Nucleus accumbens (tissue), 56 donors: ENCODE measurements around the gene MPO.

ENCODE experiments used
- DNase-seq, 56 donors: peaks; one replicate each; lab custom pipeline; 2025; lab: John Stamatoyannopoulos, UW

The MPO gene

DNA sequence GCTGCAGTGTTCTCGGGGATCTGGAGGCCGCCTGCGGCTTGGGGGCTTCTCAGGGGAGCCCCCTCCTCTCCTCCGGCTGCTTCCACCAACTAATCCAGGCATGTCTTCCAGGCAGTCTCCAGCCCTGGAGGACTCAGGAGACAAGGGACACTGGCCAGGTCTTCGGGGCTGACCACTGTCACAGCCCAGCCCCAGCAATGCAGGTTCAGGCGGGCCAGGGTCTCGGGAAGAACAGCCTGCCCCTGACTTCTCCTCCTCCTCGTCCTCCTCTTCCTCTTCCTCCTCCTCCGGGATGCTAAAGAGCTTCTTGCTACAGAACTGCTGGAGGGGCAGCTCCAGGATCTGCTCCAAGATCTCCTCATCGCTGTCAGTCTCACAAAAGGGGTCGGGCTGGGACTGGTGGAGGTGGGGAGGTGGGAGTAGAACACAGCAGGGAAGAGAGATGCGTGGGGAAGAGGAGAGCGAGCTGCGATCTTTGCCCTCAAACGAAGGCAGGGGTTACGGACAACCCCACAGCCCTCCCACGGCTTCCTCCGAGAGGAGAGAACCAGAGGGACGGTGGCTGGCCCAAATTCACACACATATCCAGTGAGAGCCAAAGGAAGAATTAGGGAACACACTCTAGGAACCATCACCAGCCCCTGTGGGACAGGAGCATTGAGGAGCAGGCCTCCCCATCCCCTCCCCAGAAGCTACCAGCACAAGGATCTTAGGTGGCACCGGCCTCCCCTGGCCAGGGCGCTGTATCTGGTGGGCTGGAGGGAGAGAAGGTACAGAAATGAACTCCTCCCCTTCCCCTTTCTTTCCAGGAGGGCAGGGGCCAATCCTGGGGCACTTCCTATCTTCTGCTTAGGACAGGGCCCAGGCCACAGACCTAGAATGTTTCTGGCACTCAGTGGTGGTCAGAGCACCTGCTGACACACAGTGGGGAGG is 28.5 kb upstream of the MPO start:
- peak in 2 of 56 donors; percentile 22 to 24 for DNase-seq

DNA sequence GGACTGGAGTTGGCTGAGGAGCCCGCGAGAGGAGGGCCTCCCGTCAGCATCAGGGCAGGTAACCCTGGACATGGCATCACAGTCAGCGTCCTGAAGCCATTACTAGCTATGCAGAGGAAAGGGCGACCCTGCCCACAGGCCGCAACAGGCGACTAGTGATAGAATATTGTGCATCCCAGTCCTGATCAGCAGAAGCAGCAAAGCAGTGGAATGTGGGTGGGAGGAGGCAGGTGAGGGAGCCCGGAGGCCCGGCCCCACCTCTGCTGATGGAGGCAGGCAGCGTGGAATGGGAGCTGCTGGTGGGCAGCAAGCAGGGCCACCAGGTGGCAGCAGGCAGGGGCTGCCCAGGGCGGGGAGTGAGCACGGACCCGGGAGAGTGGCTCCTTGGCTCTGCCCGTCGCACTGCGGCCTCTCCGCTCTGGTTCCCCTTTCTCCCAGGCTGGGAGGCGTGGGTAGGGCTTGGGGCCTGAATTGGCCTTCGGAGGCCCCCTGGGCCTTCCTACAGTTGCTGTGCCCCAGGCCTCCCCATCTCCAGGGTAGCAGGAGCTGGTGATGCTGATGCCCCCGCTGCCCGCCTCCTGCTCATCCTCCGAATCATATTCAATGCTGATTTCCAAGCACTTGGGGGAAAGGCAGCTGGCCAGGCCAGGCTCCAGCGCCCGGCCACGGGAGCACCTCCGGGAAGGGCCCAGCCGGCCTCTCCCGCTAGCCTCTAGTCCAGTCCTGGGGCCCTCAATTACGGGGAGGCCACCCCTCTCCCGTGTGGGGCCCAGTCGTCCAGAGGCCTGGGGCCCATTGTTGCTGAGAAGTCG is 27.6 kb upstream of the MPO start:
- peak in 1 of 56 donors; percentile 21 for DNase-seq

DNA sequence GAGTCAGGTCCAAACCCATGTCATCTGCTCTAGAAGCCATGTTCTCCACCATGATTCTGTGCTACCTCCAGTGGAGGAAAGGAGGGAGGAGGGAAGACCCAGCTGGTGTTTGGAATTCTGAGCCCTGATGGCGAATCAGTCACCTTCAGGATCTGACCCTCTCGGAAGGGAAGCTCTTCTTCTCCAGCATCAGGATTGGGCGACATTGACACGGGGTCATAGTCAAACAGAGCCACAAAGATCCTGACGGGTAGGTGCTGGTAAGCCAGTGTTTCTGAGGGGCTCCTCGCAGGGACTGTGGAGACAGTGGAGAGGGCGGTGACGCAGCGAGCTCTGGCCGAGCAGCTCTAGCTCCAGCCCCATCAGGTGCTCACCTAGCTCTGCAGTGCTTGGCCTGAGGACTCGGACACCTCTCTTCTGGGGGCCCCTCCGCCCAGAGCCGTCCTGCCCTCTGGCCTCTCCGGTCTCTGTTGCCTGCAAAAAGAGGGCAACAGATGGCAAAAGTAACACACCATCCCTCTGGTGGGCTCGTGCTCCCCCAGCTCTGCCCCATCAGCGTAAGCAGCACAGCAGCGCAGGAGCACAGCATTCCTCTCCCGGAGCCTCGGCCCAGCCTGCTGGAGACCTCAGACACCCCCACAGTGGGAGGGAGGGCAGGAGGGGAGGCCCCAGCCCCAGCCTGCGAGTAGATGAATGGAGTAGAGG is 26.9 kb upstream of the MPO start:
- DNase-seq: no peak

DNA sequence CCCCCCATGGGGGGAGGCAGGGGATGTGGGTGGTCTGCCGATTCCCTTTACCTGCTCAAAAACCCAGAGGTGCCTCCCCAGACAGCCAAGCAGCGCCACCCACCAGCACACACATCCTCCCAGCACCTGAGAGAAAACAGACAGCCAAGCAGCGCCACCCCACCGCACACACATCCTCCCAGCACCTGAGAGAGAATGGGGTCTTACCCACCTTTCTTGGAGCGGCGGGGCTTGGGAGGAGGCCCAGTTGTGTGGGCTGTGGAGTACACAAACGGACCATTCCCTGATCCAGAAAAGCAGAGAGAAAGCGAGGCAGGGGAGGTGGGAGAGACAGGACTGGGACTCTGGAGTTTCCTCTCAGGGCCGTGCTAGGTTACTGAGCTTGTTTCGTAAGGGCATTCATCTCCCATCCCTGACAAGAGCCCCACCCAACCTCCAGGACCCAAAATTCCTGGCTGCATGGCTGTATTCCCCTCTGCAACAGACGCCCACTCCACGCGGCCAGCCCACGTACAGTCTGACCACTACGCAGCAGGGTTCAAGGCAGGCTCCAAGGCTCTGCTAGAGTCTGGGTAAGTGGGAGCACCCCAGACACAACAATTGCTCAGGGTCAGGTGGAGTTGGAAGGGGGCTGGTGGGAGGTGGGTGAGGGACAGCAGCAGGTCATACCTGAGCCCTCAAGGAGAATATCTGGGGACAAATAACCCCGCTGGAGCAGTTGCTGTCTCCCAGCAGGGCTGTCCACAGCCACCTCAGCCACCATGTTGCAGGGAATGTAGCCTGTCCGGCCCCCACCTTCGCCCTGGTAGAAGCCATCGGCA is 25.6 kb upstream of the MPO start:
- DNase-seq: peak in 4 of 56 donors; percentile 27 to 50 (median 38)

DNA sequence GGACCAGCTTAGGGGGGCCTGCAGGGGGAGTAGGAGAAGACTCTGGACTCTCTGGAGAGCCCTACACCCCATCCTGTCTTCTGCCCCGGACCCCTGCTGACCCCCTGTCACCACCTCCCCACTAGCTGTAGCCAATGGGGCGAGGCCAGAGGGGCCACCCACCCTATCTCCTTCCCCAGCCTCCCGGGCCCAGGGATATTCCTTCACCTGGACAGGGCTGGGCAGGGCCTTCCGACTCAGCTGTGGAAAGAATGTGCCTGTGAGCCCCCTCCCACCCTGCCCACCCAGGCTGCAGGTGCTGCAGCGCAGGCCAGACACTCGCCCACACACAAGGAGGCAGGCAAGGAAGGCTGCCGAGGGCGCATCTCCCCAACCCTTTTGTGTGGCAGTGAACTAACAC is 24.9 kb upstream of the MPO start:
- no peak for DNase-seq

DNA sequence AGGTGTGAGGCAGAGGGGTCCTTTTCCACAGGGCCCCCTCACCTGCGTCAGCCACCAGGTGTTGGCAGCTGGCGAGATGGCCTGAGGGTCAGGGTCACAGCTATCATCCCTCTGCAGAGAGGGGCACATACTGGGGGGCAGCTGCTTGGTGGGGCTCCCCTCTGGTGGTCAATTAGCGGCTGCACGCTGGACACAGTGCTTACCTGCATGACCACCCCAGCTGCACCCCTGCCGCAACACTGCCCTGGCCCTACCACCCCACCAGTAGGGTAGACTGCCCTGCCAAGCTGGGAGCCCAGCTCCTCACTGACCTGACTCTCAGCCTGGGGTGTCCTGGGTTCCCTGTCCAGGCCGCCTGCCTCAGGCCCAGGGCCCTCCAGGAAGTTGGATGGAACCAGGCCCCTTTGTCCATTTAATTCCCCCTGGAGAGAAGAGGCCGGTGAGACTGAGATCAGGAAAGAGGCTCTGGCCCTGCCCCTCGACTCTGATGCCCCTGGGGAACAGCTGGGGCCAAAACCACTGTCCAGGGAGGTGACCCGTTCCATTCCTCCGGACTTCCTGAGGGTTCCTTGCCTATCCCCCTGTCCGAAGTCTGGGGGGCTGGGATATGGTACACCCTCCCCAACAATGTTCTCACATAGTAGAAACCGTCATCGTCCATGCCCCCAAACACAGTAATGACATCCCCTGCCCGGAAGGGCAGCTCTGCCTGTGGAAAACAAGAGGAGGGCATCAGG is 24.2 kb upstream of the MPO start:
- DNase-seq: no peak

DNA sequence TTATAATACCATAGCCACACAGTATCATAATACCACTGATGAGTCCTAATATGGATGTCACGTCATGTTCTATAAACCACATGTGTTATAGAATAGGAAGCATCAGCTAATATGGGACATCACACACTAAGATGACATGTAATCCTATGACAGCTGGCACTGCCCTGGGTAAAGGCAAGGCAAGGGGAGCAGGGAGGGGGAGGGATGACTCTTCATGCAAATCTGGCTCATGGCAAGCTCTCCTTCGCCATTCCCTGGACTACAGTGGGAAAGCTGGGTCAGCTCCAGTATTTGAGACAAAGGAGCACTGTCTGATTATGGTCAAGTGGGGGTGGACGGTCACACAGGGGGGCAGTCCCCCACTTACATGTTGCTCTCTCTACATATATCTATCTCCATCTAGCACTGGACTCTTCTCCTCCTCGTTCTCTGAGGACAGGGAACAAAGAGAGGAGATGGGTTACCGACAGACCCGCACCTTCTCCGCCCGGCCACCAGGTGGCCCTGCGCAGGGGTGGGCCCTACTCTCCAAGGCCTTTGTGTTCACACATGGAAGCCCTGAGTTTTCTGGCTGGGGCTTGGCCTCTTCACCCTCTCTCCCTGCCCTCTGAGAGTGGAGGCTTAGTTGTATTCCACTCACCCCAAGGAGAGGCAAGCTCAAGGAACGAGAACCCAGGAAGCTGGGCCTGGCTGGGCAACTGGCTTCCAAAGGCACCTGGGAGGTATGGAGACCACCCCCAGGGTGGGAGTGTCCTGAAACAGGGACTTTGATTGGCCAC is 23.4 kb upstream of the MPO start:
- DNase-seq: peak in 8 of 56 donors; percentile 24 to 69 (median 38)

DNA sequence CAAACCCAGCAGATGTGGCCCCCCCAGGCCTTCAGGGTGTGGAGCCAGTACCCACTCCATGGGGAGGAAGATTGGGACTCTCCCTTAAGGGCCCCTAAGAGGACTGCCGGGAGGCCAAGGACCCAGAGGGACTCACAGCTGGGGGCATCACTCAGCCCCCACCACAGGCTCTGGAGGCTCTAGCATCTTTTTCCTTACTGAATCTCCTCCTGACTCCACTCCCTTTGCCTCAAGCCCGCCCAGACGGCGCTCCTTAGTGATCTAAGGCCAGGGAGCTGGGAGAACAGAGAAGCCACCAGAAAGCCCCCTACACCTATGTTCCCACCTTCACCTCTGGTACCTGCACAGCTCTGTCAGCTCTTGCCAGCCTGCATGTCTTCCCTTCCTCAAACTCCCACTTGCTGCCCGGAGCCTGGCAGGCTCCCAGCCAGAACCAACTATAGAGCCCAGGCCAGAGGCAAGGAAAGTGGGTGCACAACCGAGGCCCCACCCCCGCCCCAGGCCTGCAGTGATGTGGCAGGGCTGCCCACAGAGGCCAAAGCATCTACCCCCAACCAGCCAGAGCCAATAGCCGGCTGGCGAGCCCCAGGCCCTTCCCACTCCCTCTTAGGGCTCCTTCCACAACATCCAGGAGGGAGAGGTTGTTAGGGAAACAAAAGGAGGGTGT is 22.3 kb upstream of the MPO start:
- no peak for DNase-seq

DNA sequence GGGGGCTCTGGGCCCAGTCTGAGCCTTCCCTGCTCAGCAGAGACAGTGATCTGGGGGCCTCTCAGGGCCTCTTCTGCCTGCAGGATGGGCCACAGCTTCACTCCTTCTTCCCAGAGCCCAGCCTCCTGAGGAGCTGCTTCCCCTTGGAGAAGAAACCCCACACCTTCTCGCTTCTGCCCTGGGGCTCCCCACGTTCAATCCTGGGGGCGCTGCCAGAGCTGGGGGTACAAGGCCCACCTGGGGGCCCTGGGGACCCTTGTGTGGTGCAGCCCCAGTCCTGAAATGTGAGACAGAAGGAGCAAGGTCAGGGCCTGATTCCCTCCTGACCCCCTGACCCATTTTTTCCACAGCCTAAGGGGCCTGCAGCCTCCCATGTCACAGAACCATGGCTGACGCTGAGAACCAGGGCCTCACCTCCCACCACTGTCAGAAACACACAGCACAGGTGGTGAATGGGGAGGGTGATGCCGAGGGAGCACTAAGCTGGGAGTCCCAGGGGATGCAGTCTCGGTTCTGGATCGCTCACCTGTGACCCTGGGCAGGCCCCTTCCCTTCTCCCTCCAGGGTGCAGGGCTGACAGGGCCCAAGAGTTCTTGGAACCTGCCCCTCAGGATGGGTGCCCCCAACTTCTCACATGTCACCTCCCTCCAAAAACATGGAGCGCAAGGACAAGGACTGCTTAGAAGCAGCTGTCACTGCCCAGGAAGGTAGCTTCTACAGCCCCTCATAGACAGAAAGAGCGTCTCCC is 21.6 kb upstream of the MPO start:
- DNase-seq: no peak

DNA sequence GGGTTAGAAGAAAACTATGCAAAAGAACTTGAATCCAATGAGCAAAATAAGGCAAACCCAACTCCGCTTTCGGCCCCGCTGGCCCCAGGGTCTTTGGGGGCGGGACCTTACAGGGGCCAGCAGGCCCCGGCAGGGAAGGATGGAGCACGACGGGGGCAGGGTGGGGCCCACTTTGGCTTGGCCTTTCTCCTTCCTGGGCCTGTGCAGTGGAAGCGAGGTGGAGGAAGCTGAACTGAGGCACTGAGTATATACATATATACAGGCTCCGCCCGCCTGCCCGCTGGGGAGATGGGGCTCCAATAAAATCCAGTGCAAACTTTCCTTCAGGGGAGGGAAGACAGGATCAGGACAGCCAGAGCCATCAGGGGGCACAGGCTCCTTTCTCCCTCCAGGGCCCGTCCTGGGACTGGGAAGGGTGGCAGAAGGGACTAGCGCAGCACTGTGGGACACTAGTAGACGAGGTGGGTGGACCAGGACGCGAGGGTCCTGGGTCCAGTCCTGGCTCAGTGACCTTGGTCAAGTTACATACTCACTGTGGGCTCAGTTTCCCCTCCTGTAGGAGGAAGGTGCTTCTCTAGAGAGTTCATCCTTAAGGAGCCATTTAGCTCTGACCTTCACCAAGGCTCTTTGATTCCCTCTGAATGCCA is 20.9 kb upstream of the MPO start:
- no peak for DNase-seq

DNA sequence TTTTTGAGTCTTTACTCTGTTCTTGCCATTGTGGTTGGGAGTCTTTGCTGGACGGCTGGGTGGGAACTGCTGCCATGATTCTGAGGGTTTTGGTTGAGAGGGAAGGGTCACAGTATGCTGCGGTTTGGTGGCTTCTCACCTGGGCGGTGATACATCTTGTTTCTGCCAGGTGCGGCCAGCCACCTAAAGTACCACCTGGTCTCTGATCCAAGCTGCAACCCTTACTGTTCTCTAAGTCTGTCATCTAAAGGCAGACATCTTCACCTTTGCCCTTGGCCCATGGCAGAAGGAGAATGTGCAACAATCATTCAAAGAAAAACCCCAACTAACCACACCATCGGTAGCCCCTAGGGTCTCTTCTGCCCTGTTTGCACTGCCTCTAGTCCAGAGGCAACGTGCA is 19.6 kb upstream of the MPO start:
- no peak for DNase-seq

DNA sequence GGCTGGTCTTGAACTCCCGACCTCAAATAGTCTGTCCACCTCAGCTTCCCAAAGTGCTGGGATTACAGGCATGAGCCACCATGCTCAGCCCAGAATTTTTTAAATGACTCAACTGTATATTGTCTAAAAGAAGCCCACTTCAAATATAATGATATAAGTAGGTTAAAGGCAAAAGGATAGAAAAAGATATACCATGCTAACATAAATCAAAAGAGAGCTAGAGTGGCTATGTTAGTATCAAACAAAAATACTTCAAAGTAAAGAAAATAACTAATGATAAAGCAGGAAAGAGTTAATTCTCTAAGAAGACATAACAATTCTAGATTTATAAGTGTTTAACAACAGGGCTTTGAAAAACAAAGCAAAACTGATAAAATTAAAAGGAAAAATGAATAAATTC is 13.3 kb upstream of the MPO start:
- no peak for DNase-seq

DNA sequence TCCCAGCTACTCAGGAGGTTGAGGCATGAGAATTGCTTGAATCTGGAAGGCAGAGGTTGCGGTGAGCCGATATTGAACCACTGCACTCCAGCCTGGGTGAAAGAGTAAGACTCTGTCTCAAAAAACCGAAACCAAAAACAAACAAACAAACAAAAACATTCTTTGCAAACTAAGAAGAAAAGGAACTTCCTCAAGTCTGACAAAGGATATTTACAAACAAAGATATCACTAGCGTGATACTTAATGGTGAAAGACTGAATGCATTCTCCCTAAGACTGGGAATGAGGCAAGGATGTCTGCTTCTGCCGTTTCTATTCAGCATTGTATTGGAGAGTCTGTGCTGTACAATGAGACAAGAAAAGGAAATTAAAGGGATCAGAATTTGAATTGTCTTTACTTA is 10.5 kb upstream of the MPO start:
- no peak for DNase-seq

DNA sequence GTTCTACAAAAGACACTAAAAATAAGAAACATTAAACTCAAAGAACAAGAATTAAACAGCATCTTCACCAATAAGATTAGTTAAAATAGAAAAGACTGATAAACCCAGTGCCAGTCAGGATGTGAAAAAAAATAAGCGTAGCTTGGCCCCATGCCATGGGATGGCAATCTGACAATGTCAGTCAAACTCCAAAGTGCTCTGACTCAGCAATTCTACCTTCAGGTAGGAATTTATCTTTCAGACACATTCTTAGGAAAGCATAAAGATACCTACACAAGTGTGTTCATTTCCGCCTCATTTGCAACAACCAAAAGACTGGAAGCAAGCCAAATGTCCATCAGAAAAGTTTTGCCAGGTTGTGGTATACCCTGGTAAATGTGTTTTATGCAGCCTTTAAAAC is 9.1 kb upstream of the MPO start:
- no peak for DNase-seq

DNA sequence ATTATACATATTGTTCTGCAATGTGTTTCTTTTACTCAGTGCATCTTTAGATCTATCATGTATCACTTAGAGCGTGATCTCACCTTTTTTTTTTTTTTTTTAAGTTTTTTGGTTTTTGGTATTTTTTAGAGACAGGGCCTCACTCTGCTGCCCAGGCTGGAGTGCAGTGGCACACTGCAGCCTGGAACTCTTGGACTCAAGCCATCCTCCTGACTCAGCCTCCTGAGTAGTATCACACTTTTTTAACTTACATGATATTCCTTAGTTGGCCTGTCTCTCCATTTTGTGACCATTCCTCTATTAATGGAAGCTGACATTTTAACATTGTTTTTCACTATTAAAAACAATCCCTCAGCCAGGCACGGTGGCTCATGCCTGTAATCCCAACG is 4.7 kb upstream of the MPO start:
- no peak for DNase-seq

DNA sequence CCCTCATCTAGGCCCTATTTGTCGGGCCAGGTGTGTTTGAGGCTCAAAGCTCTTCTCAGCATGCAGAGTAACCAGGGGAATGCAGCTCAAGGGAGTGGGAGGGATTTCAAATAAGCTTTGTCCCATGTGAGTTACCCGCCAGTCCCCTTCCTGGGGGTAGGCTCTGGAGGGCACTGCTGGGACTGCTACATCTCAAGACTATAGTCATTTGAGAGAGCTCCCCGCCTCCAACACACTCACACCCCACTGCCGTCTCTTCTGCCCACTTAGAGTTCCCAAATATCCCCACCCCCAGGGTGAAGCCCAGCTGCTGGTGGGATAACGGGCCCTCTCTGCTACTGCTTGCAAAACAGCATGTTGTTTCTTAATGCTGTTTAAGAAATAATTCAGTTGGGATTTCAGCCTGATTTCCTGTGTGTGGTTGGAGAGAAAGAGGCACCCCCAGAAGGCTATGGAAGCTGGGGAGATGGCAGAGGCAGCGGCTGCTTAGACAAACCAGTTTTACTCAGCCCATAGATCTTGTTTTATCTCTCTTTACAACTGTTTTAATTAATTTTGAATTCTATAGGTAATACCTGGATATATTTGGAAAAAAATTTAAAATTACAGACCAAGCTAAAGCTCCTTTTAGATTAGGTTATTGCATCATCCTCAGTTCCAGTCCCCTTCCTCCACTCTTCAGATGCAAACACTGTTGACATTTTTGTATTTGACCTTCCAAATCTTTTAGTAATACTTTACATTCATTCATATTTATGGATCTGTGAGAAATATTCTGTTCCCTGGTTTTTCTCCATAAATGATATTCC is 4.1 kb upstream of the MPO start:
- no peak for DNase-seq
